H9 (cell line): ENCODE results near the gene OR5K2. TPM values are rescaled to one million over a fixed set of nuclear protein-coding genes. Genes with fewer than 3 reads are reported as not detected.

ENCODE experiments used
- DNase-seq: peaks from one replicate; pipeline ENCODE4 v3.0.0-alpha.2; 2017
- H2AFZ ChIP-seq: one replicate; pipeline ENCODE4 v1.6.1; 2013; ENCODE audit warnings: mild to moderate bottlenecking, low read length, control low read depth, moderate library complexity
- H2AK5ac ChIP-seq: 2 replicates; pipeline ENCODE4 v1.6.1; 2013; ENCODE audit warnings: low read length, control low read depth, mixed read lengths; ENCODE audit not compliant: insufficient read length
- H2BK120ac ChIP-seq: one replicate; pipeline ENCODE4 v1.6.1; 2013; ENCODE audit warnings: low read depth, mild to moderate bottlenecking, low read length, control low read depth, inconsistent platforms; ENCODE audit not compliant: poor library complexity, severe bottlenecking
- H2BK12ac ChIP-seq: 2 replicates; pipeline ENCODE4 v1.6.1; 2013; ENCODE audit warnings: low read length, control low read depth, mixed read lengths, low read depth; ENCODE audit not compliant: insufficient read length
- H2BK15ac ChIP-seq: 2 replicates; pipeline ENCODE4 v1.6.1; 2013; ENCODE audit warnings: low read depth, low read length, control low read depth
- H2BK20ac ChIP-seq: one replicate; pipeline ENCODE4 v1.6.1; 2013; ENCODE audit warnings: low read depth, mild to moderate bottlenecking, low read length, control low read depth, inconsistent platforms; ENCODE audit not compliant: poor library complexity, severe bottlenecking
- H2BK5ac ChIP-seq: 2 replicates; pipeline ENCODE4 v1.6.1; 2013; ENCODE audit warnings: low read length, control low read depth, mixed read lengths; ENCODE audit not compliant: insufficient read length
- H3K14ac ChIP-seq: 2 replicates; pipeline ENCODE4 v1.6.1; 2013; ENCODE audit warnings: low read length, control low read depth; ENCODE audit not compliant: insufficient read depth
- H3K18ac ChIP-seq: 2 replicates; pipeline ENCODE4 v1.6.1; 2013; ENCODE audit warnings: low read depth, mild to moderate bottlenecking, mixed read lengths, low read length, control low read depth; ENCODE audit not compliant: insufficient read length
- H3K23ac ChIP-seq: 2 replicates; pipeline ENCODE4 v1.6.1; 2013; ENCODE audit warnings: low read length, control low read depth, mixed read lengths, low read depth; ENCODE audit not compliant: insufficient read length
- H3K23me2 ChIP-seq: 2 replicates; pipeline ENCODE4 v1.6.1; 2013; ENCODE audit warnings: low read depth, mild to moderate bottlenecking, mixed read lengths, low read length, control low read depth; ENCODE audit not compliant: insufficient read length, poor library complexity, severe bottlenecking
- H3K27ac ChIP-seq: 2 replicates; pipeline ENCODE4 v1.5.1; 2013; ENCODE audit warnings: low read length, control low read depth, mixed read lengths, low read depth; ENCODE audit not compliant: insufficient read length
- H3K27me3 ChIP-seq: 2 replicates; pipeline ENCODE4 v1.6.1; 2013; ENCODE audit warnings: low read length, control low read depth, inconsistent platforms; ENCODE audit not compliant: insufficient read depth
- H3K4ac ChIP-seq: 2 replicates; pipeline ENCODE4 v1.6.1; 2013; ENCODE audit warnings: low read depth, mild to moderate bottlenecking, control low read depth, inconsistent platforms, low read length, moderate library complexity
- H3K4me1 ChIP-seq: 2 replicates; pipeline ENCODE4 v1.6.1; 2013; ENCODE audit warnings: low read length, control low read depth, inconsistent platforms; ENCODE audit not compliant: insufficient read depth
- H3K4me2 ChIP-seq: 2 replicates; pipeline ENCODE4 v1.6.1; 2013; ENCODE audit warnings: low read length, control low read depth, mixed read lengths; ENCODE audit not compliant: insufficient read length, insufficient read depth
- H3K56ac ChIP-seq: 2 replicates; pipeline ENCODE4 v1.6.1; 2013; ENCODE audit warnings: low read depth, mild to moderate bottlenecking, mixed read lengths, low read length, control low read depth; ENCODE audit not compliant: insufficient read length
- H3K79me1 ChIP-seq: 2 replicates; pipeline ENCODE4 v1.6.1; 2013; ENCODE audit warnings: low read depth, mild to moderate bottlenecking, moderate library complexity, low read length, control low read depth, inconsistent platforms; ENCODE audit not compliant: insufficient read depth, poor library complexity, severe bottlenecking
- H3K79me2 ChIP-seq: 2 replicates; pipeline ENCODE4 v1.6.1; 2013; ENCODE audit warnings: low read length, control low read depth, inconsistent platforms; ENCODE audit not compliant: insufficient read depth
- H3K9ac ChIP-seq: 2 replicates; pipeline ENCODE4 v1.6.1; 2013; ENCODE audit warnings: low read length, control low read depth, mixed read lengths; ENCODE audit not compliant: insufficient read length; ENCODE audit errors: extremely low read depth
- H3K9me3 ChIP-seq: one replicate; pipeline ENCODE4 v1.6.1; 2013; ENCODE audit warnings: low read depth, low read length, inconsistent platforms; ENCODE audit not compliant: control insufficient read depth
- H3T11ph ChIP-seq: one replicate; pipeline ENCODE4 v1.6.1; 2013; ENCODE audit warnings: mild to moderate bottlenecking, low read length, control low read depth, inconsistent platforms
- H4K20me1 ChIP-seq: one replicate; pipeline ENCODE4 v1.6.1; 2013; ENCODE audit not compliant: control insufficient read depth, insufficient read length, insufficient read depth
- H4K5ac ChIP-seq: 2 replicates; pipeline ENCODE4 v1.6.1; 2013; ENCODE audit warnings: low read depth, mild to moderate bottlenecking, mixed read lengths, low read length, control low read depth; ENCODE audit not compliant: insufficient read length
- H4K8ac ChIP-seq: replicated peaks from 2 replicates; pipeline ENCODE4 v1.6.1; 2013; ENCODE audit warnings: low read length, control low read depth, mixed read lengths, low read depth; ENCODE audit not compliant: insufficient read length
- H4K91ac ChIP-seq: 2 replicates; pipeline ENCODE4 v1.6.1; 2013; ENCODE audit warnings: low read depth, mild to moderate bottlenecking, moderate library complexity, mixed read lengths, low read length, control low read depth; ENCODE audit not compliant: insufficient read length
- H3K27ac Mint-ChIP-seq, 3 experiments: 2 replicates in 2 of 3; 3 replicates in 1 of 3; pipeline ENCODE4 v1.8.0; 2020 to 2021; ENCODE audit warnings: mixed read lengths in 3 of 3, mild to moderate bottlenecking in 1 of 3, moderate library complexity in 1 of 3
- H3K27me3 Mint-ChIP-seq: 2 replicates; pipeline ENCODE4 v1.8.0; 2021; ENCODE audit warnings: low read depth, mild to moderate bottlenecking, moderate library complexity, mixed read lengths
- H3K36me3 Mint-ChIP-seq, 3 experiments: 2 replicates in 2 of 3; 3 replicates in 1 of 3; pipeline ENCODE4 v1.8.0; 2020 to 2021; ENCODE audit warnings: low read depth in 3 of 3, mixed read lengths in 3 of 3; ENCODE audit not compliant: insufficient read depth in 1 of 3
- H3K4me1 Mint-ChIP-seq, 2 experiments: 2 replicates each; pipeline ENCODE4 v1.8.0; 2020; ENCODE audit warnings: mixed read lengths in 2 of 2
- H3K4me3 Mint-ChIP-seq, 2 experiments: 2 replicates in 1 of 2; 3 replicates in 1 of 2; pipeline ENCODE4 v1.8.0; 2020 to 2021; ENCODE audit warnings: mild to moderate bottlenecking in 2 of 2, mixed read lengths in 2 of 2, moderate library complexity in 1 of 2
- H3K9me3 Mint-ChIP-seq, 2 experiments: 2 replicates in 1 of 2; 3 replicates in 1 of 2; pipeline ENCODE4 v1.8.0; 2020; ENCODE audit warnings: mild to moderate bottlenecking in 2 of 2, mixed read lengths in 2 of 2, moderate library complexity in 1 of 2
- WGBS: extraction: QIAGEN DNeasy Blood & Tissue Kit; methylation state at CpG from one replicate; pipeline ENCODE4 v1.1.7; 2013; ENCODE audit warnings: missing lambda C conversion rate, low lambda C conversion rate, mixed read lengths; ENCODE audit not compliant: insufficient read length; ENCODE audit errors: extremely low coverage; 5-methylcytosine and 5-hydroxymethylcytosine counted together
- total RNA-seq: library from RNA; stranded (reverse); gene quantifications from 2 replicates; pipeline ENCODE4 v1.2.1, GENCODE V29; 2021
- TF ChIP-seq, protein P1 (sequence below): fragments of 200-600 bp; sonication (generic); conservative IDR thresholded peaks from 3 replicates; pipeline ENCODE4 v1.8.0; 2021; ENCODE audit warnings: antibody characterized with exemption, mild to moderate bottlenecking

The OR5K2 gene
- total RNA-seq, 1 experiment from 2014 or later: not detected

DNA sequence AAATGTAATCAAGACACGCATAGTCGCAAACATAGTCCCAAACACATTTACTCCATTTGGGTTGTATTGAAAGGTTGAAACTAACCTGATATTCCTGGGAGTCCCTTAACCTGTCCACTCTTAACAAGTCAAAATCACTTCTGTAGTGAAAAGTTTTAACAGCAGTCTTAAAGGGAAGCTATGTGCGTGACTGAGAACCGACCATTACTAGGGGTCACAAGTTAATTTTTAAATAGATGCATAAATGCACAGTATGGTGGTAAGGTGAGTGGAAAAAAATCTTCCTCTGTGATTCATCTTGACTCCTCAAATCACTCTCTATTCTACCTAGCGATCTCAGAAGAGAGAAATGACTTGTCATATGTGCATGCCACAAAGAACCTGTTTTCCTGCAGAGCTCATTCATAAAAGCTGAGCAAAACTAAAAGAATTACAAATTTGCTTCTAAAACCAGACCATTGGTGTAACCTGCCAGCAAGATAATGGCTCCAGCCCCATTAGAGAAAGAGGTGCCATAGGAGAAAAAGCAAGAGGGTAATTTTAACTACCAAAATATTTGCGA is 39.1 kb downstream of the OR5K2 start:
- no peak overlapping the region for H2AFZ ChIP-seq
- Mint-ChIP-seq H3K4me3 (no peak overlapping the region), H3K4me1 (peaks cover 0 to 2% of the 10 kb centered on the region in 2 experiments; a peak in 1 of 4 replicates), H3K36me3 (no peaks in the 10 kb centered on the region), H3K27me3 (no peaks in the 10 kb centered on the region), H3K9me3 (no peaks in the 10 kb centered on the region), H3K27ac (no peak overlapping the region)
- H2BK15ac ChIP-seq: no peak overlapping the region
- H2BK5ac ChIP-seq: no peak overlapping the region
- H4K20me1 ChIP-seq: no peaks in the 10 kb centered on the region
- H3T11ph ChIP-seq: no peak overlapping the region
- no peaks in the 10 kb centered on the region for H3K9me3 ChIP-seq
- no peak overlapping the region for H4K5ac ChIP-seq
- H4K91ac ChIP-seq: no peak overlapping the region
- H3K9ac ChIP-seq: no peak overlapping the region
- no peaks in the 10 kb centered on the region for H3K27me3 ChIP-seq
- H2BK20ac ChIP-seq: no peak overlapping the region
- no peaks in the 10 kb centered on the region for H3K79me1 ChIP-seq
- DNase-seq: no peak
- H4K8ac ChIP-seq: no peak overlapping the region
- no peak overlapping the region for H2BK120ac ChIP-seq
- no peak overlapping the region for H2BK12ac ChIP-seq
- H3K56ac ChIP-seq: no peak overlapping the region
- no peak overlapping the region for H3K23ac ChIP-seq
- H3K14ac ChIP-seq: no peak overlapping the region
- H3K18ac ChIP-seq: no peak overlapping the region
- no peak overlapping the region for H2AK5ac ChIP-seq
- H3K4me1 ChIP-seq: no peaks in the 10 kb centered on the region
- H3K23me2 ChIP-seq: no peaks in the 10 kb centered on the region
- no peak overlapping the region for H3K4ac ChIP-seq
- WGBS: no CpG with 5 or more reads among the region's 6 CpGs
- H3K79me2 ChIP-seq: no peaks in the 10 kb centered on the region
- H3K27ac ChIP-seq: no peak overlapping the region
- no peak overlapping the region for H3K4me2 ChIP-seq
- TF ChIP-seq, protein P1, sequence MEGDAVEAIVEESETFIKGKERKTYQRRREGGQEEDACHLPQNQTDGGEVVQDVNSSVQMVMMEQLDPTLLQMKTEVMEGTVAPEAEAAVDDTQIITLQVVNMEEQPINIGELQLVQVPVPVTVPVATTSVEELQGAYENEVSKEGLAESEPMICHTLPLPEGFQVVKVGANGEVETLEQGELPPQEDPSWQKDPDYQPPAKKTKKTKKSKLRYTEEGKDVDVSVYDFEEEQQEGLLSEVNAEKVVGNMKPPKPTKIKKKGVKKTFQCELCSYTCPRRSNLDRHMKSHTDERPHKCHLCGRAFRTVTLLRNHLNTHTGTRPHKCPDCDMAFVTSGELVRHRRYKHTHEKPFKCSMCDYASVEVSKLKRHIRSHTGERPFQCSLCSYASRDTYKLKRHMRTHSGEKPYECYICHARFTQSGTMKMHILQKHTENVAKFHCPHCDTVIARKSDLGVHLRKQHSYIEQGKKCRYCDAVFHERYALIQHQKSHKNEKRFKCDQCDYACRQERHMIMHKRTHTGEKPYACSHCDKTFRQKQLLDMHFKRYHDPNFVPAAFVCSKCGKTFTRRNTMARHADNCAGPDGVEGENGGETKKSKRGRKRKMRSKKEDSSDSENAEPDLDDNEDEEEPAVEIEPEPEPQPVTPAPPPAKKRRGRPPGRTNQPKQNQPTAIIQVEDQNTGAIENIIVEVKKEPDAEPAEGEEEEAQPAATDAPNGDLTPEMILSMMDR: no peak
